Activated T-cell treated with anti-CD3 and anti-CD28 coated beads for 1 hour (primary cell): ENCODE data around the gene CBR1.

ENCODE experiments used
- DNase-seq: peaks from one replicate; pipeline ENCODE4 v3.0.0-alpha.2; 2020; ENCODE audit warnings: low read depth

CBR1 gene

GRCh38 chr21:36115138-36115730, 45.4 kb downstream of the CBR1 start:
- DNase-seq = no peak

- DNase-seq = no peak
Observed at GRCh38 chr21:36117286-36117741, 47.5 kb downstream of the CBR1 start.

- DNase-seq = no peak
Observed at GRCh38 chr21:36120304-36120888, 50.6 kb downstream of the CBR1 start.
